ENCODE results near the gene ERCC1.

Gene ERCC1

DNA sequence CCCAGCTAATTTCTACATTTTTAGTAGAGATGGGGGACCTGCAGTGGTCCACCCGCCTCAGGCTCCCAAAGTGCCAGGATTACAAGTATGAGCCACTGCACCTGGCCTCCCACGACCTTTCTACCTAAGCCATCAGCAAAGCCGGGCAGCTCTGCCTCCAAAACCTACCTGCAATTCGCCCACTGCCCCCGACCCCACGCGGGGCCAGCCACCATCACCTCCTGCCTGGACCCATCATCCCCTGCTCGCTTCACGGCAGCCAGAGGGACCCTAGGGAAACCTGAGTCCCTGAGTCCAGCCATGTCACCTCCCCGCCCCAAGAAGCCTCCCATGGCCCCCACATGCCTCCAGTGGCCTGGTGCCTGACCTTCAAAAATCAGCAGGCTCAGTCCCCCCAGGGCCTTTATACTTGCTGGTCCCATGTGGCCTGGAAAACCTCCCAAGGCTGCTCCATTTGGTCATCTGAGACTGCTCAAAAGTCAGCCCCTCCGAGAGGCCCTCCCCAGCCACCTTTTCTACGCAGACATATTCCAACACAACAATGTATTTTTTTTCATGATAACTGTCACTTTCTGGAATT lies 65.4 kb downstream of the ERCC1 start:
- no peak for DNase-seq

GRCh38 chr19:45357445-45357783 lies 66.3 kb downstream of the ERCC1 start:
- DNase-seq = no peak
